GM03348 (cell line): ENCODE measurements around the gene CUL2.
A peak's percentile ranks its signal among the peaks of the same experiment; 100 is the strongest.
"Not testable (repeated sequence)": the region's sequence is repeated elsewhere in the genome, so short reads cannot be mapped to it uniquely, and the experiment has no call there.

Experiments
- DNase-seq: peaks from one replicate; pipeline ENCODE4 v3.0.0; 2012; ENCODE audit warnings: low spot score

CUL2 gene

GRCh38 chr10:35019041-35020024, 70.8 kb downstream of the CUL2 start:
- DNase-seq = no peak

GRCh38 chr10:35017608-35018007, 72.5 kb downstream of the CUL2 start:
- DNase-seq = no peak

GRCh38 chr10:35015843-35016408, 74.2 kb downstream of the CUL2 start:
- no peak for DNase-seq

- no peak for DNase-seq
These were observed 77.4 kb downstream of the CUL2 start for GRCh38 chr10:35012781-35013180.

GRCh38 chr10:35011771-35012191, 78.4 kb downstream of the CUL2 start:
- DNase-seq = no peak

GRCh38 chr10:35007858-35008301, 82.3 kb downstream of the CUL2 start:
- DNase-seq = no peak

GRCh38 chr10:35006836-35007235, 83.3 kb downstream of the CUL2 start:
- peak; percentile 9 for DNase-seq

- peak; percentile 89 for DNase-seq
These were observed 84.3 kb downstream of the CUL2 start for GRCh38 chr10:35005868-35006267.

- no peak for DNase-seq
These were observed 85.5 kb downstream of the CUL2 start for GRCh38 chr10:35004651-35005050.

- DNase-seq = no peak
These were observed 86.2 kb downstream of the CUL2 start for GRCh38 chr10:35003906-35004305.

GRCh38 chr10:35000936-35001335, 89.2 kb downstream of the CUL2 start:
- DNase-seq = peak; percentile 20

- DNase-seq = no peak
These were observed 90.6 kb downstream of the CUL2 start for GRCh38 chr10:34999532-34999931.

- no peak for DNase-seq
These were observed 91.2 kb downstream of the CUL2 start for GRCh38 chr10:34998940-34999339.

- peak; percentile 36 for DNase-seq
These were observed 93.3 kb downstream of the CUL2 start for GRCh38 chr10:34996843-34997242.

GRCh38 chr10:34995925-34996324, 94.2 kb downstream of the CUL2 start:
- no peak for DNase-seq

GRCh38 chr10:34994565-34995142, 95.5 kb downstream of the CUL2 start:
- peak; percentile 66 for DNase-seq

- DNase-seq = no peak
These were observed 96.4 kb downstream of the CUL2 start for GRCh38 chr10:34993782-34994181.

- DNase-seq = not testable (repeated sequence)
These were observed 99.0 kb downstream of the CUL2 start for GRCh38 chr10:34991117-34991516.

- no peak for DNase-seq
These were observed 101.6 kb downstream of the CUL2 start for GRCh38 chr10:34988397-34989067.

GRCh38 chr10:34985823-34986222, 104.3 kb downstream of the CUL2 start:
- DNase-seq = peak; percentile 36

GRCh38 chr10:34985146-34985545, 105.0 kb downstream of the CUL2 start:
- DNase-seq = no peak

GRCh38 chr10:34981844-34982243, 108.3 kb downstream of the CUL2 start:
- no peak for DNase-seq
